Upper lobe of left lung (tissue), 6 donors: ENCODE results near the gene KCNQ1OT1. TPM values are rescaled to one million over a fixed set of nuclear protein-coding genes. Genes with fewer than 3 reads are reported as not detected.

ENCODE experiments used
- ATAC-seq, 2 donors: fragments of 200-7000 bp; cut with Tn5 transposase; one replicate each; pipeline ENCODE4 v1.9.1; 2022; ENCODE audit warnings: mild to moderate bottlenecking in 2 of 2, moderate library complexity in 2 of 2; ENCODE audit not compliant: low FRiP score in 2 of 2
- DNase-seq, 2 donors: peaks; one replicate each; pipeline ENCODE4 v3.0.0-alpha.2; 2019 to 2020
- H3K27ac ChIP-seq, 4 donors: fragments of 200-600 bp; sonication (generic); one replicate each; pipeline ENCODE4 v1.5.1; 2016 to 2019
- H3K27me3 ChIP-seq, 4 donors: fragments of 200-600 bp; sonication (generic); one replicate each; pipeline ENCODE4 v1.5.1; 2017 to 2019
- H3K36me3 ChIP-seq, 4 donors: fragments of 200-600 bp; sonication (generic); one replicate each; pipeline ENCODE4 v1.5.1; 2016 to 2019
- H3K4me1 ChIP-seq, 4 donors: fragments of 200-600 bp; sonication (generic); one replicate each; pipeline ENCODE4 v1.5.1; 2018 to 2019
- H3K4me3 ChIP-seq, 4 donors: fragments of 200-600 bp; sonication (generic); one replicate each; pipeline ENCODE4 v1.5.1; 2017 to 2019; ENCODE audit warnings: mild to moderate bottlenecking in 2 of 4, moderate library complexity in 1 of 4
- H3K9me3 ChIP-seq, 4 donors: fragments of 200-600 bp; sonication (generic); one replicate each; pipeline ENCODE4 v1.5.1; 2018 to 2019
- CTCF ChIP-seq, 6 experiments: fragments of 450-650 bp in 4 of 6; fragments of 200-600 bp in 2 of 6; sonication (generic) in 2 of 6; IDR thresholded peaks; one replicate each; pipeline ENCODE4 v1.5.1; 2016 to 2019; ENCODE audit warnings: antibody characterized with exemption in 6 of 6
- EP300 ChIP-seq, 4 donors: sonication (generic); formaldehyde crosslinking; IDR thresholded peaks; one replicate each; pipeline ENCODE4 v1.5.1; 2017; ENCODE audit warnings: antibody characterized with exemption in 4 of 4, control low read depth in 2 of 4
- POLR2A ChIP-seq, 4 donors: fragments of 450-650 bp; IDR thresholded peaks; one replicate each; pipeline ENCODE4 v1.5.1; 2016 to 2017; ENCODE audit warnings: antibody characterized with exemption in 4 of 4, mild to moderate bottlenecking in 2 of 4
- POLR2AphosphoS5 ChIP-seq, 2 donors: sonication (generic); formaldehyde crosslinking; IDR thresholded peaks; one replicate each; pipeline ENCODE4 v1.5.1; 2017; ENCODE audit warnings: antibody characterized with exemption in 2 of 2
- WGBS, 2 donors: methylation state at CpG; one replicate each; pipeline ENCODE4 v1.1.5; 2017 to 2018; 5-methylcytosine and 5-hydroxymethylcytosine counted together
- total RNA-seq, 6 donors: library from RNA; depleted of rRNA in 4 of 6; stranded (reverse); fragments of >200 nt in 4 of 6; gene quantifications; one replicate each; pipeline versions ENCODE4 v1.1.0 to v1.2.1, GENCODE V29; 2016 to 2021
- donor health status: DM: no; HTN: no; CAD: no; lungs with moderate emphysema.
- donor health status: DM: no; HTN: yes; CAD: no; lungs with severe emphysema.

Gene KCNQ1OT1
- total RNA-seq, 6 donors from 2014 or later: 1.1 to 6.3 (median 4.1) TPM

- Histone ChIP-seq H3K27ac (no peak overlapping the region), H3K4me1 (peaks cover 3 to 6% (median 5%) of the 10 kb centered on the region in 4 donors), H3K9me3 (no peaks in the 10 kb centered on the region), H3K4me3 (no peak overlapping the region), H3K27me3 (no peaks in the 10 kb centered on the region), H3K36me3 (no peaks in the 10 kb centered on the region)
- no peak for ATAC-seq
- WGBS, 2 donors: 67 to 78% methylated on average over 10 to 15 of the region's 16 CpGs
- TF ChIP-seq POLR2AphosphoS5 (IDR thresholded peaks at IDR 0.05): no peak
- no peak for TF ChIP-seq EP300 (IDR thresholded peaks at IDR 0.05)
- TF ChIP-seq POLR2A (IDR thresholded peaks at IDR 0.05): no peak
- TF ChIP-seq CTCF (IDR thresholded peaks at IDR 0.05): no peak
- peak in 1 of 2 donors; percentile 64 for DNase-seq
Measured at GRCh38 chr11:2673871-2674471, 25.8 kb downstream of the KCNQ1OT1 start.

GRCh38 chr11:2673250-2673610 is 26.6 kb downstream of the KCNQ1OT1 start:
- Histone ChIP-seq H3K9me3 (no peaks in the 10 kb centered on the region), H3K27ac (no peak overlapping the region), H3K27me3 (no peaks in the 10 kb centered on the region), H3K36me3 (no peaks in the 10 kb centered on the region), H3K4me3 (no peak overlapping the region), H3K4me1 (peaks cover 3 to 6% (median 5%) of the 10 kb centered on the region in 4 donors)
- ATAC-seq (no peak), DNase-seq (no peak)
- no peak for TF ChIP-seq CTCF (IDR thresholded peaks at IDR 0.05)
- TF ChIP-seq EP300 (IDR thresholded peaks at IDR 0.05): no peak
- TF ChIP-seq POLR2AphosphoS5 (IDR thresholded peaks at IDR 0.05): no peak
- no peak for TF ChIP-seq POLR2A (IDR thresholded peaks at IDR 0.05)
- WGBS, 2 donors: 97 to 100% methylated on average over 2 of the region's 2 CpGs

GRCh38 chr11:2672553-2673249 is 27.1 kb downstream of the KCNQ1OT1 start:
- Histone ChIP-seq H3K4me3 (no peak overlapping the region), H3K36me3 (no peaks in the 10 kb centered on the region), H3K4me1 (peaks cover 3 to 6% (median 5%) of the 10 kb centered on the region in 4 donors), H3K27me3 (no peaks in the 10 kb centered on the region), H3K9me3 (no peaks in the 10 kb centered on the region), H3K27ac (no peak overlapping the region)
- TF ChIP-seq EP300 (IDR thresholded peaks at IDR 0.05): no peak
- no peak for TF ChIP-seq CTCF (IDR thresholded peaks at IDR 0.05)
- no peak for TF ChIP-seq POLR2AphosphoS5 (IDR thresholded peaks at IDR 0.05)
- TF ChIP-seq POLR2A (IDR thresholded peaks at IDR 0.05): no peak
- DNase-seq: no peak
- 84 to 100% methylated on average over 3 to 4 of the region's 4 CpGs for WGBS, 2 donors
- ATAC-seq: no peak

GRCh38 chr11:2671748-2672147 is 28.0 kb downstream of the KCNQ1OT1 start:
- no peaks in the 10 kb centered on the region for H3K27me3 ChIP-seq
- H3K4me3 ChIP-seq: no peak overlapping the region
- H3K9me3 ChIP-seq: no peaks in the 10 kb centered on the region
- no peak for DNase-seq
- ATAC-seq: no peak
- TF ChIP-seq POLR2AphosphoS5 (IDR thresholded peaks at IDR 0.05) (no peak), EP300 (IDR thresholded peaks at IDR 0.05) (no peak), POLR2A (IDR thresholded peaks at IDR 0.05) (no peak), CTCF (IDR thresholded peaks at IDR 0.05) (no peak)
- H3K4me1 ChIP-seq: peaks cover 3 to 6% (median 5%) of the 10 kb centered on the region in 4 donors
- no peak overlapping the region for H3K27ac ChIP-seq
- 96 to 100% methylated on average over 1 to 3 of the region's 3 CpGs for WGBS, 2 donors
- no peaks in the 10 kb centered on the region for H3K36me3 ChIP-seq
